SK-N-SH (cell line): ENCODE data around the gene SELENOS.

ENCODE experiments used
- MXI1 ChIP-seq: IDR thresholded peaks from 2 replicates; pipeline ENCODE4 v1.6.1; 2012; ENCODE audit warnings: mild to moderate bottlenecking, low read depth, low read length, improper control_type of control experiment
- POLR2AphosphoS5 ChIP-seq: IDR thresholded peaks from 2 replicates; pipeline ENCODE4 v1.6.1; 2012; ENCODE audit warnings: low read depth, low read length
- TF ChIP-seq, protein P1 (sequence below): fragments of 150-350 bp; IDR thresholded peaks from 2 replicates; pipeline ENCODE4 v1.6.1; 2016; ENCODE audit warnings: mild to moderate bottlenecking, low read depth, low read length
- TF ChIP-seq, protein P2 (sequence below): fragments of 200-600 bp; sonication (generic); IDR thresholded peaks from 2 replicates; pipeline ENCODE4 v1.6.1; 2017; ENCODE audit warnings: antibody characterized with exemption, mild to moderate bottlenecking, moderate library complexity
- TF ChIP-seq, protein P3 (sequence below): IDR thresholded peaks from 2 replicates; pipeline ENCODE4 v1.4.0; 2012; ENCODE audit warnings: low read depth
- TF ChIP-seq, protein P4 (sequence below): fragments of 150-350 bp; IDR thresholded peaks from 2 replicates; pipeline ENCODE4 v1.6.1; 2017; ENCODE audit warnings: antibody characterized with exemption, low read length, low read depth, borderline replicate concordance

DNA sequence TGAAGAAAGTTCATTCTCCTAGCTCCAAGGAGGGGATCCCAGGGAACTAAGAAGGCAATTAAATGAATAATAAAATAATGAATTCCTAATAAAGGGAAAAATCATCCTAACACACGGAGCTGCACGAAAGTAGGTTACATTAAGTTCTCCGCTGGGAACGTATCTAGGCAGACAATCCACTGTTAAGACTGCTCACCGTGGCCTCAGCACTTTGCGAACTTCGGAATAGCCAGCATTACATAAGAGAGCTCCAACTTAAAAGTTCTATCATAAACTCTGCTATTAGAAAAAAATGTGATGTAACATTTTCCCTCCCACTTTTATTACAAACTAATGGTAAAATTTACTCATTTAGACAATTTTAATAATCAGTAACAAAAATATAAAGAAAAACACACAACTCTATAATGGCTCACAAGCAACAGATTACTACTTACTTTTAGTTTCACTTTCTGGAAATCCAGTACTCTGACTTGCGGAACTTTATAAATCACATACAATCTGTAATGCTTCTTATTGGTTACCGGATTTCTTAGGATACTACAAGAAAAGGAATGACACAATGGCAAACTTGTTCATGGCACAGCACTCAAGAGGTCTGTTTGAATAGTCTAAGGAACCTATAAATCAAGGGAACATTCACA, 9.3 kb upstream of the SELENOS start:
- TF ChIP-seq, protein P1, sequence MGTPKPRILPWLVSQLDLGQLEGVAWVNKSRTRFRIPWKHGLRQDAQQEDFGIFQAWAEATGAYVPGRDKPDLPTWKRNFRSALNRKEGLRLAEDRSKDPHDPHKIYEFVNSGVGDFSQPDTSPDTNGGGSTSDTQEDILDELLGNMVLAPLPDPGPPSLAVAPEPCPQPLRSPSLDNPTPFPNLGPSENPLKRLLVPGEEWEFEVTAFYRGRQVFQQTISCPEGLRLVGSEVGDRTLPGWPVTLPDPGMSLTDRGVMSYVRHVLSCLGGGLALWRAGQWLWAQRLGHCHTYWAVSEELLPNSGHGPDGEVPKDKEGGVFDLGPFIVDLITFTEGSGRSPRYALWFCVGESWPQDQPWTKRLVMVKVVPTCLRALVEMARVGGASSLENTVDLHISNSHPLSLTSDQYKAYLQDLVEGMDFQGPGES: no peak
- TF ChIP-seq, protein P2, sequence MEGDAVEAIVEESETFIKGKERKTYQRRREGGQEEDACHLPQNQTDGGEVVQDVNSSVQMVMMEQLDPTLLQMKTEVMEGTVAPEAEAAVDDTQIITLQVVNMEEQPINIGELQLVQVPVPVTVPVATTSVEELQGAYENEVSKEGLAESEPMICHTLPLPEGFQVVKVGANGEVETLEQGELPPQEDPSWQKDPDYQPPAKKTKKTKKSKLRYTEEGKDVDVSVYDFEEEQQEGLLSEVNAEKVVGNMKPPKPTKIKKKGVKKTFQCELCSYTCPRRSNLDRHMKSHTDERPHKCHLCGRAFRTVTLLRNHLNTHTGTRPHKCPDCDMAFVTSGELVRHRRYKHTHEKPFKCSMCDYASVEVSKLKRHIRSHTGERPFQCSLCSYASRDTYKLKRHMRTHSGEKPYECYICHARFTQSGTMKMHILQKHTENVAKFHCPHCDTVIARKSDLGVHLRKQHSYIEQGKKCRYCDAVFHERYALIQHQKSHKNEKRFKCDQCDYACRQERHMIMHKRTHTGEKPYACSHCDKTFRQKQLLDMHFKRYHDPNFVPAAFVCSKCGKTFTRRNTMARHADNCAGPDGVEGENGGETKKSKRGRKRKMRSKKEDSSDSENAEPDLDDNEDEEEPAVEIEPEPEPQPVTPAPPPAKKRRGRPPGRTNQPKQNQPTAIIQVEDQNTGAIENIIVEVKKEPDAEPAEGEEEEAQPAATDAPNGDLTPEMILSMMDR: no peak
- TF ChIP-seq MXI1: no peak
- TF ChIP-seq, protein P3, sequence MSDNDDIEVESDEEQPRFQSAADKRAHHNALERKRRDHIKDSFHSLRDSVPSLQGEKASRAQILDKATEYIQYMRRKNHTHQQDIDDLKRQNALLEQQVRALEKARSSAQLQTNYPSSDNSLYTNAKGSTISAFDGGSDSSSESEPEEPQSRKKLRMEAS: no peak
- TF ChIP-seq POLR2AphosphoS5: no peak
- TF ChIP-seq, protein P4, sequence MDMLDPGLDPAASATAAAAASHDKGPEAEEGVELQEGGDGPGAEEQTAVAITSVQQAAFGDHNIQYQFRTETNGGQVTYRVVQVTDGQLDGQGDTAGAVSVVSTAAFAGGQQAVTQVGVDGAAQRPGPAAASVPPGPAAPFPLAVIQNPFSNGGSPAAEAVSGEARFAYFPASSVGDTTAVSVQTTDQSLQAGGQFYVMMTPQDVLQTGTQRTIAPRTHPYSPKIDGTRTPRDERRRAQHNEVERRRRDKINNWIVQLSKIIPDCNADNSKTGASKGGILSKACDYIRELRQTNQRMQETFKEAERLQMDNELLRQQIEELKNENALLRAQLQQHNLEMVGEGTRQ: no peak
